Suprapubic skin (tissue), 4 donors: Measurements from ENCODE around the gene GPRASP3. TPM values are rescaled to one million over a fixed set of nuclear protein-coding genes. Genes with fewer than 3 reads are reported as not detected.
A peak's percentile ranks its signal among the peaks of the same experiment; 100 is the strongest.

ENCODE experiments used
- DNase-seq, 2 donors: peaks; one replicate each; pipeline ENCODE4 v3.0.0-alpha.2; 2019; ENCODE audit warnings: low spot score in 2 of 2
- H3K27ac ChIP-seq: fragments of 200-600 bp; sonication (generic); one replicate; pipeline ENCODE4 v1.5.1; 2019
- H3K27me3 ChIP-seq: fragments of 200-600 bp; sonication (generic); one replicate; pipeline ENCODE4 v1.5.1; 2019
- H3K36me3 ChIP-seq: fragments of 200-600 bp; sonication (generic); one replicate; pipeline ENCODE4 v1.5.1; 2019
- H3K4me1 ChIP-seq: fragments of 200-600 bp; sonication (generic); one replicate; pipeline ENCODE4 v1.5.1; 2019
- H3K4me3 ChIP-seq: fragments of 200-600 bp; sonication (generic); one replicate; pipeline ENCODE4 v1.5.1; 2019; ENCODE audit warnings: mild to moderate bottlenecking
- H3K9me3 ChIP-seq: fragments of 200-600 bp; sonication (generic); one replicate; pipeline ENCODE4 v1.5.1; 2019
- EP300 ChIP-seq: sonication (generic); formaldehyde crosslinking; IDR thresholded peaks from one replicate; pipeline ENCODE4 v1.6.1; 2017; ENCODE audit warnings: antibody characterized with exemption
- POLR2A ChIP-seq, 2 donors: fragments of 450-650 bp; IDR thresholded peaks; one replicate each; pipeline ENCODE4 v1.6.1; 2017; ENCODE audit warnings: antibody characterized with exemption in 2 of 2, mild to moderate bottlenecking in 2 of 2, moderate library complexity in 2 of 2
- POLR2AphosphoS5 ChIP-seq, 3 donors: sonication (generic); formaldehyde crosslinking; IDR thresholded peaks; one replicate each; pipeline ENCODE4 v1.6.1; 2017; ENCODE audit warnings: antibody characterized with exemption in 3 of 3
- WGBS: methylation state at CpG from one replicate; pipeline ENCODE4 v1.1.5; 2018; 5-methylcytosine and 5-hydroxymethylcytosine counted together
- total RNA-seq, 4 donors: library from RNA; depleted of rRNA; stranded (reverse); fragments of >200 nt; gene quantifications; one replicate each; pipeline ENCODE4 v1.1.0, GENCODE V29; 2016
- TF ChIP-seq, protein P1 (sequence below), 2 donors: fragments of 200-600 bp in 1 of 2; fragments of 450-650 bp in 1 of 2; sonication (generic) in 1 of 2; IDR thresholded peaks; one replicate each; pipeline ENCODE4 v1.5.1; 2016 to 2019; ENCODE audit warnings: antibody characterized with exemption in 2 of 2, mild to moderate bottlenecking in 1 of 2, moderate library complexity in 1 of 2

Gene GPRASP3
- total RNA-seq, 4 donors from 2014 or later: 2.9 to 5.1 (median 3.5) TPM

DNA sequence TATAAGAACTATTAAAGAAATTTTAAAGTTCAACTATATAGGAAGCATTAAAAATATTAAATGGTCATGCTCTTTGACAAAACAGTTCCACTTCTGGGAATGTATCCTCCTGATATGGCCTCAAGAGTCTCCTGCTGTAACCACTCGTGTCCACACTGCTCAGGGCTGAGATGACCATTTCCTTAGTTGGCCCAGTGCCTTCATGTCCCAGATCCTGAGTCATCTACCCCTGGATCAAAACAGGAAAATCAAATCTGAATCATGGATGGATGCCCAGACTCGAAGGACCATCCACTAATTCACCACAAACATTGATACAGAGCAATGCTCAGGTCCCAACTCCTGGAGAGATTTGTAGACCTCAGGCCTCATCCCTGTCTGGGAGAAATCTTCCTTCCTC, 44.7 kb downstream of the GPRASP3 start:
- H3K27ac ChIP-seq: peak overlapping the region; percentile 56
- WGBS: 44% methylated on average over 2 of the region's 2 CpGs

DNA sequence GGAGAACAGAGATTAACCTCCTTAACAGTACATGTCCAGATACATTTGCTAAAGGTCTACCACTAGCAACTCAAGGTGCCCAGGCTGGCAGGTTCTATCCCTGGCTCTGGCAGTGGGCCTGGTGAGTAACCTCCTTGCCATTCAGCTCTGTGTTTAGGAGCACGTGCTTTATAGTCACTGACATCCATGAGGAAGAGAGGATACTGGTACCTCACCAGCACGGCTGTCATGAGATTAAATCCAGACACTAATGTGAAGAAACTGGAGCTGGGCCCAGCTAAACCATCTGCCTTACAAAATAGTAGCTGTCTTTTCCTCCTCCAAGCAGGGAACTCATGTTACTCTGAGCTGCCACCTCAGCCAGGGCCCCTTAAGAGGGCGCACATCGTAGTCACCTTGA, 45.3 kb downstream of the GPRASP3 start:
- WGBS: 19% methylated on average over 4 of the region's 4 CpGs
- no peaks in the 10 kb centered on the region for H3K27me3 ChIP-seq
- no peaks in the 10 kb centered on the region for H3K9me3 ChIP-seq
- no peaks in the 10 kb centered on the region for H3K36me3 ChIP-seq
- no peak overlapping the region for H3K4me3 ChIP-seq
- TF ChIP-seq, protein P1, sequence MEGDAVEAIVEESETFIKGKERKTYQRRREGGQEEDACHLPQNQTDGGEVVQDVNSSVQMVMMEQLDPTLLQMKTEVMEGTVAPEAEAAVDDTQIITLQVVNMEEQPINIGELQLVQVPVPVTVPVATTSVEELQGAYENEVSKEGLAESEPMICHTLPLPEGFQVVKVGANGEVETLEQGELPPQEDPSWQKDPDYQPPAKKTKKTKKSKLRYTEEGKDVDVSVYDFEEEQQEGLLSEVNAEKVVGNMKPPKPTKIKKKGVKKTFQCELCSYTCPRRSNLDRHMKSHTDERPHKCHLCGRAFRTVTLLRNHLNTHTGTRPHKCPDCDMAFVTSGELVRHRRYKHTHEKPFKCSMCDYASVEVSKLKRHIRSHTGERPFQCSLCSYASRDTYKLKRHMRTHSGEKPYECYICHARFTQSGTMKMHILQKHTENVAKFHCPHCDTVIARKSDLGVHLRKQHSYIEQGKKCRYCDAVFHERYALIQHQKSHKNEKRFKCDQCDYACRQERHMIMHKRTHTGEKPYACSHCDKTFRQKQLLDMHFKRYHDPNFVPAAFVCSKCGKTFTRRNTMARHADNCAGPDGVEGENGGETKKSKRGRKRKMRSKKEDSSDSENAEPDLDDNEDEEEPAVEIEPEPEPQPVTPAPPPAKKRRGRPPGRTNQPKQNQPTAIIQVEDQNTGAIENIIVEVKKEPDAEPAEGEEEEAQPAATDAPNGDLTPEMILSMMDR (IDR thresholded peaks at IDR 0.05): no peak
- TF ChIP-seq EP300 (no peak), POLR2A (IDR thresholded peaks at IDR 0.05) (no peak), POLR2AphosphoS5 (IDR thresholded peaks at IDR 0.05) (no peak)
- peak overlapping the region; percentile 56 for H3K27ac ChIP-seq
- peaks cover 7% of the 10 kb centered on the region for H3K4me1 ChIP-seq
- DNase-seq: peak in 1 of 2 donors; percentile 65

More for the DNA sequence above, 44.7 kb downstream of the GPRASP3 start:
- no peak for DNase-seq
- Histone ChIP-seq H3K4me3 (no peak overlapping the region), H3K27me3 (no peaks in the 10 kb centered on the region), H3K36me3 (no peaks in the 10 kb centered on the region), H3K4me1 (peaks cover 7% of the 10 kb centered on the region), H3K9me3 (no peaks in the 10 kb centered on the region)
- no peak for TF ChIP-seq POLR2A (IDR thresholded peaks at IDR 0.05)
- TF ChIP-seq, protein P1 (IDR thresholded peaks at IDR 0.05): no peak
- TF ChIP-seq POLR2AphosphoS5 (IDR thresholded peaks at IDR 0.05): no peak
- TF ChIP-seq EP300: no peak

DNA sequence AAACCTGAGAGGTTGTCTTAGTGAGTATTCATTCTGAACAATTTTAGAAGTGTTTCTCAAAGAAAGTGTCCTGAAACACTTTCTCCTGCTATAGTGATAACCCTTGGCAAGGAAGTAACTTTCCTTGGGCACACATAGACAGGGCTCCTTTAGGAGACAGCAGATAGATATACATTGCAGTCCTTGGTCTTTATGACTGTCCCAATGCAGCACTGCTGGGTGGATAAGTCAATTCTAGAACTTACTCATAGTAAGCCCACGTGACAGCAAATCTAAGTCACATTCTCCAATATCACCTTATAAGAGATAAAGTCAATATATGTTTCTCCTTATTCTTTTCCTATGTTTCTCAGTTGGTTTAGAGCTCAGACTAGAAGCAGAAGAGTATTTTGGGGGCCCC, 46.7 kb downstream of the GPRASP3 start:
- H3K36me3 ChIP-seq: no peaks in the 10 kb centered on the region
- no peaks in the 10 kb centered on the region for H3K27me3 ChIP-seq
- 57% methylated on average over 1 of the region's 1 CpG for WGBS
- no peak for DNase-seq
- H3K4me3 ChIP-seq: no peak overlapping the region
- no peak overlapping the region for H3K27ac ChIP-seq
- TF ChIP-seq, protein P1 (IDR thresholded peaks at IDR 0.05): no peak
- TF ChIP-seq POLR2AphosphoS5 (IDR thresholded peaks at IDR 0.05): no peak
- TF ChIP-seq POLR2A (IDR thresholded peaks at IDR 0.05): no peak
- no peak for TF ChIP-seq EP300
- H3K9me3 ChIP-seq: no peaks in the 10 kb centered on the region
- peaks cover 7% of the 10 kb centered on the region for H3K4me1 ChIP-seq

GRCh38 chrX:102768987-102769761, 48.6 kb downstream of the GPRASP3 start:
- Histone ChIP-seq H3K36me3 (no peaks in the 10 kb centered on the region), H3K27ac (peak overlapping the region; percentile 45), H3K4me1 (peaks cover 7% of the 10 kb centered on the region), H3K4me3 (peak overlapping the region; percentile 63), H3K27me3 (no peaks in the 10 kb centered on the region), H3K9me3 (no peaks in the 10 kb centered on the region)
- 32% methylated on average over 21 of the region's 22 CpGs for WGBS
- no peak for TF ChIP-seq POLR2A (IDR thresholded peaks at IDR 0.05)
- TF ChIP-seq POLR2AphosphoS5 (IDR thresholded peaks at IDR 0.05): peak in 1 of 3 donors; percentile 20
- TF ChIP-seq, protein P1 (IDR thresholded peaks at IDR 0.05): no peak
- TF ChIP-seq EP300: no peak
- DNase-seq: peak; percentile 82 to 84

Other genes starting within 250 kb of the GPRASP3 start
- gene TCP11X2, start 248.9 kb upstream of the GPRASP3 start, total RNA-seq: not detected
- 1 to 10 TPM in 1 of 4 donors, not detected in 3; 2.4 TPM for gene TMSB15A, start 204.0 kb upstream of the GPRASP3 start, total RNA-seq
- 10 to 100 TPM; 18.0 to 26.5 (median 22.1) TPM for gene ARMCX5, start 121.2 kb upstream of the GPRASP3 start, total RNA-seq
- 10 to 100 TPM in 1 of 4 donors, 1 to 10 TPM in 3; 1.1 to 11.2 (median 3.3) TPM for gene GPRASP1, start 69.3 kb upstream of the GPRASP3 start, total RNA-seq
- 1 to 10 TPM; 5.3 to 8.4 (median 7.4) TPM for gene GPRASP2, start 8.3 kb upstream of the GPRASP3 start, total RNA-seq
- gene RAB40AL, start 216.5 kb downstream of the GPRASP3 start, total RNA-seq: 1 to 10 TPM in 1 of 4 donors, under 1 TPM in 1, not detected in 2; 0.64 to 4.1 TPM